GM19351 (cell line): ENCODE data around the gene KCNQ1.

Experiments used
- ATAC-seq: cut with Tn5 transposase; IDR thresholded peaks from one replicate; pipeline ENCODE4 v1.9.1; 2021; ENCODE audit warnings: mild to moderate bottlenecking, moderate library complexity; ENCODE audit not compliant: unreplicated experiment

KCNQ1 gene

GRCh38 chr11:2704356-2704755 is 259.5 kb downstream of the KCNQ1 start:
- no peak for ATAC-seq

GRCh38 chr11:2704896-2705606 is 260.2 kb downstream of the KCNQ1 start:
- no peak for ATAC-seq

- no peak for ATAC-seq
Observed at GRCh38 chr11:2706321-2706720, 261.5 kb downstream of the KCNQ1 start.

GRCh38 chr11:2707736-2708135 is 262.9 kb downstream of the KCNQ1 start:
- no peak for ATAC-seq

GRCh38 chr11:2708151-2708581 is 263.4 kb downstream of the KCNQ1 start:
- no peak for ATAC-seq

- no peak for ATAC-seq
Observed at GRCh38 chr11:2708757-2709281, 264.0 kb downstream of the KCNQ1 start.

GRCh38 chr11:2709429-2709828 is 264.6 kb downstream of the KCNQ1 start:
- ATAC-seq: no peak

GRCh38 chr11:2711161-2711560 is 266.4 kb downstream of the KCNQ1 start:
- no peak for ATAC-seq

- ATAC-seq: no peak
Observed at GRCh38 chr11:2713094-2713493, 268.3 kb downstream of the KCNQ1 start.

- ATAC-seq: no peak
Observed at GRCh38 chr11:2713661-2714462, 269.1 kb downstream of the KCNQ1 start.

GRCh38 chr11:2714463-2714800 is 269.6 kb downstream of the KCNQ1 start:
- no peak for ATAC-seq

GRCh38 chr11:2714871-2715270 is 270.1 kb downstream of the KCNQ1 start:
- ATAC-seq: no peak

GRCh38 chr11:2715716-2716350 is 271.0 kb downstream of the KCNQ1 start:
- ATAC-seq: no peak

- ATAC-seq: no peak
Observed at GRCh38 chr11:2716376-2717095, 271.7 kb downstream of the KCNQ1 start.

GRCh38 chr11:2717561-2718325 is 272.9 kb downstream of the KCNQ1 start:
- no peak for ATAC-seq

GRCh38 chr11:2718817-2719438 is 274.1 kb downstream of the KCNQ1 start:
- ATAC-seq: no peak

GRCh38 chr11:2719831-2720590 is 275.2 kb downstream of the KCNQ1 start:
- ATAC-seq: no peak

GRCh38 chr11:2721210-2721916 is 276.6 kb downstream of the KCNQ1 start:
- no peak for ATAC-seq
